ENCODE results near the gene NPM3.

The NPM3 gene

DNA sequence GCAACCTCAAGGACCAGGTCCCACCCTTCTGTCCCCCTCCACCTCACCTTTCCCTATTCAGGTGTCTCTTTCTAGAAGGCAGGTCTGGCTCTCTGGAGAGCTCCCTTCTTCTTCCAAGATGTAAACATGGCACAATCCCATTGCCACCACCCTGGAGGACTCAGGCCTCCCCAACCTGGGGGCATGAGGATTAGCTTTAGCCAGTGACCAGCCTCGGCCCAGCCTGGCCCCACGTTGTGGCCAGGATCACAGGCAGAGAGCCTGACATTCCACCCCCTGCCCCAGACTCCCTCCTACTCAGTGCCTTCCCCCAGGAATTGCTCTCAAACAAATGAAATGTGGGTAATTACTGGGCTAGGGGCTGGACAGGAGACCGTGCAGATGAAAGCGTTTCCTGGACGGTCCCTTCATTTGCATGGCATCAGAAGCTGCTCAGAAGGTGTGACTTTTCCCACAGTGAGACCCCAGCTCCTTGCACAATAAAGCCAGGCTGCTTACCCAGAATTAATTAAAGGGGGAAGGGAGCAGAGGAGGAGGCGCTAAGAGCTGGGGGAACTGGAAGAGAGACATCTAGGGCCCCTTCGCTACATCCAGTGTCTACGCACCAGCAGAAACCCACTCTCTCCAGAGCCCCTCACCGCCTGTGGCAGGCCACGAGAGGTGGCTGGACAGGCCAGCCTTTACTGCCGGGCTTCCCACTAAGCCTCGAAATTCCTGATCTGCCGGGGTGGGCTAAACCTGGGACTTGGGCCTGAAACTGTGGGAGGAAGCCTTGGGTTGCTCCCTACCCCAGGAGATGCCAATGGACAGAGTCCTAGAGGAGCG, 15.1 kb downstream of the NPM3 start:
- no peaks in the 10 kb centered on the region for H3K36me3 ChIP-seq (replicated peaks; ENCODE audit: insufficient read depth, low read length)
- no peak for DNase-seq
- H3K9ac ChIP-seq (ENCODE audit: low read length), result no peak overlapping the region
- no peak overlapping the region for H3K27ac ChIP-seq (ENCODE audit: low read length)
- H3K4me3 ChIP-seq (ENCODE audit: low read length), result no peak overlapping the region
- no peaks in the 10 kb centered on the region for H3K9me2 ChIP-seq (replicated peaks; ENCODE audit: insufficient read depth, low read length)
- H2AFZ ChIP-seq (ENCODE audit: low read length), result no peak overlapping the region
- no peaks in the 10 kb centered on the region for H3K9me3 ChIP-seq (replicated peaks; ENCODE audit: insufficient read depth, low read length)
- no peak overlapping the region for H3K4me2 ChIP-seq (ENCODE audit: low read depth, low read length)
- H3K79me2 ChIP-seq (ENCODE audit: low read length), result no peaks in the 10 kb centered on the region
- TF ChIP-seq EZH2 (optimal IDR thresholded peaks at IDR 0.05; ENCODE audit: low read depth, low read length), result no peak
- TF ChIP-seq EZH2phosphoT487 (IDR thresholded peaks at IDR 0.05; ENCODE audit: low read length), result no peak
- TF ChIP-seq, protein P1, sequence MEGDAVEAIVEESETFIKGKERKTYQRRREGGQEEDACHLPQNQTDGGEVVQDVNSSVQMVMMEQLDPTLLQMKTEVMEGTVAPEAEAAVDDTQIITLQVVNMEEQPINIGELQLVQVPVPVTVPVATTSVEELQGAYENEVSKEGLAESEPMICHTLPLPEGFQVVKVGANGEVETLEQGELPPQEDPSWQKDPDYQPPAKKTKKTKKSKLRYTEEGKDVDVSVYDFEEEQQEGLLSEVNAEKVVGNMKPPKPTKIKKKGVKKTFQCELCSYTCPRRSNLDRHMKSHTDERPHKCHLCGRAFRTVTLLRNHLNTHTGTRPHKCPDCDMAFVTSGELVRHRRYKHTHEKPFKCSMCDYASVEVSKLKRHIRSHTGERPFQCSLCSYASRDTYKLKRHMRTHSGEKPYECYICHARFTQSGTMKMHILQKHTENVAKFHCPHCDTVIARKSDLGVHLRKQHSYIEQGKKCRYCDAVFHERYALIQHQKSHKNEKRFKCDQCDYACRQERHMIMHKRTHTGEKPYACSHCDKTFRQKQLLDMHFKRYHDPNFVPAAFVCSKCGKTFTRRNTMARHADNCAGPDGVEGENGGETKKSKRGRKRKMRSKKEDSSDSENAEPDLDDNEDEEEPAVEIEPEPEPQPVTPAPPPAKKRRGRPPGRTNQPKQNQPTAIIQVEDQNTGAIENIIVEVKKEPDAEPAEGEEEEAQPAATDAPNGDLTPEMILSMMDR (IDR thresholded peaks at IDR 0.05; ENCODE audit: low read length), result no peak
- no peaks in the 10 kb centered on the region for H4K20me1 ChIP-seq (ENCODE audit: insufficient read depth, low read length)
- H3F3A ChIP-seq (ENCODE audit: insufficient read depth, low read length), result no peaks in the 10 kb centered on the region
- no peaks in the 10 kb centered on the region for H3K4me1 ChIP-seq (ENCODE audit: low read length)
- H3K27me3 ChIP-seq (replicated peaks; ENCODE audit: insufficient read depth, low read length), result peaks cover 50% of the 10 kb centered on the region

DNA sequence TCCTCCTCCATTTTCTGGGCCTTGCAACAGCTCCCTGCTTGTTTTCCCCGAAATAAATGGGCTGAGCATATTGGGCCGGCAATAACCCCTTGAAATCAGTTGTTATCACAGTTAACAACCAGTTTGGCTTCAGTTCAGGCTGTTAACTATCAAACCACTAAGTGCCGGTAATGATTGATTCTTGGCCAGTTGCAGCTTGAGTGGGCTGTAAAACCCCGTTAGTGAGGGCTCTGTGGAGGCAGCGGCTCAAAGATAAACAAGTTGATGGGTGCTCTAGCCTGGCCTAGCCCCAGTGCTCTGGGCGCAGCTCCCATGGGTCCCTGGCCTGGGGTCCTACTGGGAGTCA, 15.7 kb downstream of the NPM3 start:
- no peak overlapping the region for H3K4me2 ChIP-seq (ENCODE audit: low read depth, low read length)
- H4K20me1 ChIP-seq (ENCODE audit: insufficient read depth, low read length), result no peaks in the 10 kb centered on the region
- no peak overlapping the region for H3K27ac ChIP-seq (ENCODE audit: low read length)
- no peaks in the 10 kb centered on the region for H3K79me2 ChIP-seq (ENCODE audit: low read length)
- H3K9me3 ChIP-seq (replicated peaks; ENCODE audit: insufficient read depth, low read length), result no peaks in the 10 kb centered on the region
- H3K4me3 ChIP-seq (ENCODE audit: low read length), result no peak overlapping the region
- no peak overlapping the region for H2AFZ ChIP-seq (ENCODE audit: low read length)
- H3F3A ChIP-seq (ENCODE audit: insufficient read depth, low read length), result no peaks in the 10 kb centered on the region
- no peak overlapping the region for H3K9ac ChIP-seq (ENCODE audit: low read length)
- no peaks in the 10 kb centered on the region for H3K4me1 ChIP-seq (ENCODE audit: low read length)
- H3K27me3 ChIP-seq (replicated peaks; ENCODE audit: insufficient read depth, low read length), result peaks cover 44% of the 10 kb centered on the region
- no peaks in the 10 kb centered on the region for H3K36me3 ChIP-seq (replicated peaks; ENCODE audit: insufficient read depth, low read length)
- H3K9me2 ChIP-seq (replicated peaks; ENCODE audit: insufficient read depth, low read length), result no peaks in the 10 kb centered on the region
- TF ChIP-seq, protein P1 (IDR thresholded peaks at IDR 0.05; ENCODE audit: low read length), result no peak
- TF ChIP-seq EZH2phosphoT487 (IDR thresholded peaks at IDR 0.05; ENCODE audit: low read length), result no peak
- no peak for TF ChIP-seq EZH2 (optimal IDR thresholded peaks at IDR 0.05; ENCODE audit: low read depth, low read length)
- DNase-seq, result no peak

DNA sequence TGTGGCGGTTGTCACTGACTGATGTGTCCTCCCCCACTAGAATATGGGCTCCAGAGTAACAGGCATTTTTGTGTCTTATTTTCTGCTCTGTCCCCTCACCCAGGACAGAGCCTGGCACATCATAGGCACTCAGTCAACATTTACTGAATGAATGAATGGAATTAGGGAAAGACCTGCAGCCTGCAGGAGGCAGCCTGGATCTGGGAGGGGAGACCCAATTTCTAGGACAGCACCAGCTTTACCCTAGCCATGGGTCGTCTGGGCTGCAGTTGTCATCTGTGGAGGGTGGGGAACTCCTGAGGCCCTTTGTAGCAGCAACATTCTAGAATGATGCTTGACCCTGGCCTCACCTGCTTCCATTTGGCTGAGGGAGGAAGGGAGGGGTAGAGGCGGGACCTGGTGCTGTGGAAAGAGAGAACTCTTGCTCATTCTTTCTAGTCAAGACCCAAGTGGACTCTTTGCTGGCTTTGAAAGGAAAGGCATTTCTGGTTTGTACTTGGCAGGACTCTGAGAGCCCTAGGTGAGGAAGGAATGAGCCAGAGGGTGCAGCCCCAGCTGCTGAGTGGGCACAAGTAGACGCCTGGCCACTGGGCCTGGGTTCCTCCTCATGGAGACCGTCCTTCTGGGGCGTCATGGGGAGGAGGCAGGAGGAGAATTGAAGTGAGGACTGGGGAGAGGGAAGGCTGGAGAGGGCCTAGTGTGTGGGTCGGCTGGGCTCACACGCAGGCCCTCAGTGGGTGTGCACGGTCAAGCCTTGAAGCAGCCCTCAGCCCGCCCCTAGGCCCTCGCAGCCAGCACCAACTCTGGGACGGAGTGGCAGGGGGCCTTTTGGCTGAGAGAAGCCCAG, 16.3 kb downstream of the NPM3 start:
- no peaks in the 10 kb centered on the region for H3K4me1 ChIP-seq (ENCODE audit: low read length)
- H3K27me3 ChIP-seq (replicated peaks; ENCODE audit: insufficient read depth, low read length), result peaks cover 38% of the 10 kb centered on the region
- H3F3A ChIP-seq (ENCODE audit: insufficient read depth, low read length), result no peaks in the 10 kb centered on the region

More for the DNA sequence above, 16.3 kb downstream of the NPM3 start:
- no peak for TF ChIP-seq EZH2 (optimal IDR thresholded peaks at IDR 0.05; ENCODE audit: low read depth, low read length)
- no peak for TF ChIP-seq EZH2phosphoT487 (IDR thresholded peaks at IDR 0.05; ENCODE audit: low read length)
- TF ChIP-seq, protein P1 (IDR thresholded peaks at IDR 0.05; ENCODE audit: low read length), result no peak
- Histone ChIP-seq H3K4me2 (ENCODE audit: low read depth, low read length) (no peak overlapping the region), H3K9ac (ENCODE audit: low read length) (no peak overlapping the region), H2AFZ (ENCODE audit: low read length) (no peak overlapping the region), H3K79me2 (ENCODE audit: low read length) (no peaks in the 10 kb centered on the region), H3K9me2 (replicated peaks; ENCODE audit: insufficient read depth, low read length) (no peaks in the 10 kb centered on the region), H4K20me1 (ENCODE audit: insufficient read depth, low read length) (no peaks in the 10 kb centered on the region), H3K27ac (ENCODE audit: low read length) (no peak overlapping the region), H3K36me3 (replicated peaks; ENCODE audit: insufficient read depth, low read length) (no peaks in the 10 kb centered on the region), H3K4me3 (ENCODE audit: low read length) (no peak overlapping the region), H3K9me3 (replicated peaks; ENCODE audit: insufficient read depth, low read length) (no peaks in the 10 kb centered on the region)
- no peak for DNase-seq
